Measurements from ENCODE around the gene ATP1B2. TPM values are rescaled to one million over a fixed set of nuclear protein-coding genes. Genes with fewer than 3 reads are reported as not detected.

The ATP1B2 gene
- total RNA-seq, 4 donors from 2014 or later, result 0.09 to 1.5 (median 0.21) TPM; not detected in 1

GRCh38 chr17:7703584-7704479 lies 53.1 kb downstream of the ATP1B2 start:
- H3K4me3 ChIP-seq, result peak overlapping the region in 2 of 4 donors; percentile 49 to 69
- WGBS, 2 donors, result 34 to 40% methylated on average over 18 to 21 of the region's 24 CpGs
- H3K9me3 ChIP-seq, result no peaks in the 10 kb centered on the region
- TF ChIP-seq, protein P1, sequence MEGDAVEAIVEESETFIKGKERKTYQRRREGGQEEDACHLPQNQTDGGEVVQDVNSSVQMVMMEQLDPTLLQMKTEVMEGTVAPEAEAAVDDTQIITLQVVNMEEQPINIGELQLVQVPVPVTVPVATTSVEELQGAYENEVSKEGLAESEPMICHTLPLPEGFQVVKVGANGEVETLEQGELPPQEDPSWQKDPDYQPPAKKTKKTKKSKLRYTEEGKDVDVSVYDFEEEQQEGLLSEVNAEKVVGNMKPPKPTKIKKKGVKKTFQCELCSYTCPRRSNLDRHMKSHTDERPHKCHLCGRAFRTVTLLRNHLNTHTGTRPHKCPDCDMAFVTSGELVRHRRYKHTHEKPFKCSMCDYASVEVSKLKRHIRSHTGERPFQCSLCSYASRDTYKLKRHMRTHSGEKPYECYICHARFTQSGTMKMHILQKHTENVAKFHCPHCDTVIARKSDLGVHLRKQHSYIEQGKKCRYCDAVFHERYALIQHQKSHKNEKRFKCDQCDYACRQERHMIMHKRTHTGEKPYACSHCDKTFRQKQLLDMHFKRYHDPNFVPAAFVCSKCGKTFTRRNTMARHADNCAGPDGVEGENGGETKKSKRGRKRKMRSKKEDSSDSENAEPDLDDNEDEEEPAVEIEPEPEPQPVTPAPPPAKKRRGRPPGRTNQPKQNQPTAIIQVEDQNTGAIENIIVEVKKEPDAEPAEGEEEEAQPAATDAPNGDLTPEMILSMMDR (IDR thresholded peaks at IDR 0.05), result no peak
- no peak for TF ChIP-seq POLR2A (IDR thresholded peaks at IDR 0.05)
- H3K4me1 ChIP-seq, result peaks cover 19 to 28% (median 20%) of the 10 kb centered on the region in 3 donors
- H3K27ac ChIP-seq, result no peak overlapping the region
- H3K36me3 ChIP-seq, result peaks cover 0 to 27% (median 7%) of the 10 kb centered on the region in 3 donors
- no peak for DNase-seq
- H3K27me3 ChIP-seq, result peaks cover 0 to 67% (median 10%) of the 10 kb centered on the region in 4 donors
- intact Hi-C loops (cut with DNase I), result no loop called here

DNA sequence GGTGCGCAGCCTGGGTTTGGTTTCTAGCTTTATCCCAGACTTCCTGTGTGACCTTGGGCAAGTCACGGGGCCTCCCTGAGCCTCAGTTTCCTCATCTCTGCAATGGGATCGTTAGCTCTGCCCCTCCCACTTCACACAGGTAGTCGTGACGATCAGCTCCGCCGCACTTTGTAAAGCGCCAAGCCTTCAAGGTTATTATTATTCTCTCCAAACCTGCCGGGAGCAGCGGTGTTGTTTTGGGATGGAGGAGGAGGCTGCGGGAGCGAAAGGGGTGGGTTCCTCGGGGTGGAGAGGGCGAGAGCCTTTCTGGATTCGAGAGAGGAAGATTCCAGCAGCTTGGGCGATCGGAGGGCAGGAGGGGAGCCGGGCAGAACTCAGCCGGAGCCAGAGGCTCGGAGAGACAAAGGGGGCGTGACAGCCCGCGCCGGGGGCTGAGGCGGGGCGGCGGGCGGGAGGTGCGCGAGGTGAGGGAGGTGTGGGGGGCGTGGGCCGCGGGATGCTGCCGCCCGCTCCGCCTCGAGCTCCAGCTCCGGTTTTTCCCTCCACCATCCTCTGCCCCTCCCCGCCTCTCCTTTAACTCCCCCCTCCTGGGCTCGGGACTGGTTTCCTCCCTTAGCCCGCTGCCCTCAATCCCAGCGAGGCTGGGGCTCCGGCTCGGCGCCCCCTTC lies 54.0 kb downstream of the ATP1B2 start, which contains the start of gene EFNB3:
Gene EFNB3, plus strand, starts transcription at position 602 of the 668 bp plus-strand sequence. CDS start 397 bp downstream, outside the sequence.
- TF ChIP-seq, protein P1 (IDR thresholded peaks at IDR 0.05), result no peak
- no peak for TF ChIP-seq POLR2A (IDR thresholded peaks at IDR 0.05)
- Histone ChIP-seq H3K27me3 (peaks cover 0 to 76% (median 10%) of the 10 kb centered on the region in 4 donors), H3K9me3 (no peaks in the 10 kb centered on the region), H3K4me1 (peaks cover 19 to 28% (median 20%) of the 10 kb centered on the region in 3 donors), H3K36me3 (peaks cover 0 to 27% (median 7%) of the 10 kb centered on the region in 3 donors), H3K4me3 (peak within 1 kb of the TSS; percentile 28 to 69 (median 43)), H3K27ac (no peak within 1 kb of the TSS)
- 0 to 2% methylated on average over 1 to 24 of the region's 45 CpGs for WGBS, 2 donors
- intact Hi-C loops (cut with DNase I), result no loop called here
- no peak for DNase-seq

- H3K27me3 ChIP-seq, result peaks cover 0 to 84% (median 10%) of the 10 kb centered on the region in 4 donors
- intact Hi-C loops (cut with DNase I), result no loop called here
- H3K4me1 ChIP-seq, result peaks cover 19 to 28% (median 20%) of the 10 kb centered on the region in 3 donors
- TF ChIP-seq, protein P1 (IDR thresholded peaks at IDR 0.05), result no peak
- no peak for TF ChIP-seq POLR2A (IDR thresholded peaks at IDR 0.05)
- H3K27ac ChIP-seq, result no peak overlapping the region
- H3K9me3 ChIP-seq, result no peaks in the 10 kb centered on the region
- no peak for DNase-seq
- 10 to 13% methylated on average over 8 to 9 of the region's 50 CpGs for WGBS, 2 donors
- H3K4me3 ChIP-seq, result peak overlapping the region; percentile 28 to 69 (median 43)
- H3K36me3 ChIP-seq, result peaks cover 0 to 25% (median 7%) of the 10 kb centered on the region in 3 donors
Observed at GRCh38 chr17:7705269-7706255, 54.8 kb downstream of the ATP1B2 start.

- no peaks in the 10 kb centered on the region for H3K9me3 ChIP-seq
- intact Hi-C loops (cut with DNase I), result no loop called here
- peaks cover 0 to 13% (median 0%) of the 10 kb centered on the region in 3 donors for H3K36me3 ChIP-seq
- H3K4me1 ChIP-seq, result peaks cover 19 to 28% (median 20%) of the 10 kb centered on the region in 3 donors
- no peak for DNase-seq
- no peak overlapping the region for H3K4me3 ChIP-seq
- H3K27me3 ChIP-seq, result peaks cover 0 to 96% (median 10%) of the 10 kb centered on the region in 4 donors
- TF ChIP-seq, protein P1 (IDR thresholded peaks at IDR 0.05), result no peak
- TF ChIP-seq POLR2A (IDR thresholded peaks at IDR 0.05), result no peak
- no peak overlapping the region for H3K27ac ChIP-seq
- 89% methylated on average over 3 of the region's 3 CpGs for WGBS, 2 donors
Observed at GRCh38 chr17:7706631-7707354, 56.1 kb downstream of the ATP1B2 start.
